HPDE6-E6E7 (cell line): ENCODE measurements around the gene MAGEA1.
"Not testable (repeated sequence)": the region's sequence is repeated elsewhere in the genome, so short reads cannot be mapped to it uniquely, and the experiment has no call there.

ENCODE experiments used
- DNase-seq: peaks from one replicate; pipeline ENCODE4 v3.0.0; 2011; ENCODE audit warnings: missing footprints; ENCODE audit errors: extremely low spot score

MAGEA1 gene

GRCh38 chrX:153179131-153179530 is at the start of gene MAGEA1:
MAGEA1 (plus strand) TSS chrX:153179284; CDS start chrX:153182390, 3,106 bp downstream.
- DNase-seq = no peak

- not testable (repeated sequence) for DNase-seq
These were observed 46.2 kb upstream of the MAGEA1 start for GRCh38 chrX:153132924-153133323.

GRCh38 chrX:153139074-153139473 is 40.0 kb upstream of the MAGEA1 start:
- DNase-seq = not testable (repeated sequence)

- DNase-seq = not testable (repeated sequence)
These were observed 32.8 kb upstream of the MAGEA1 start for GRCh38 chrX:153146288-153146687.

- DNase-seq = no peak
These were observed 25.6 kb upstream of the MAGEA1 start for GRCh38 chrX:153153516-153153915.

- DNase-seq = no peak
These were observed 21.6 kb upstream of the MAGEA1 start for GRCh38 chrX:153157450-153157849.

- DNase-seq = no peak
These were observed 20.8 kb upstream of the MAGEA1 start for GRCh38 chrX:153158319-153158718.

GRCh38 chrX:153161952-153162351 is 17.1 kb upstream of the MAGEA1 start:
- DNase-seq = no peak

GRCh38 chrX:153164733-153165132 is 14.4 kb upstream of the MAGEA1 start:
- no peak for DNase-seq

- not testable (repeated sequence) for DNase-seq
These were observed 10.7 kb upstream of the MAGEA1 start for GRCh38 chrX:153168423-153168822.

- DNase-seq = no peak
These were observed 2.7 kb downstream of the MAGEA1 start for GRCh38 chrX:153181822-153182221.

GRCh38 chrX:153184787-153185186 is 5.7 kb downstream of the MAGEA1 start:
- DNase-seq = no peak

GRCh38 chrX:153190381-153190780 is 11.3 kb downstream of the MAGEA1 start:
- no peak for DNase-seq

GRCh38 chrX:153200462-153200861 is 21.4 kb downstream of the MAGEA1 start:
- no peak for DNase-seq

- no peak for DNase-seq
These were observed 27.5 kb downstream of the MAGEA1 start for GRCh38 chrX:153206425-153207046.

GRCh38 chrX:153209347-153209746 is 30.3 kb downstream of the MAGEA1 start:
- DNase-seq = no peak

GRCh38 chrX:153214934-153215333 is 35.9 kb downstream of the MAGEA1 start:
- DNase-seq = no peak

- no peak for DNase-seq
These were observed 37.8 kb downstream of the MAGEA1 start for GRCh38 chrX:153216926-153217325.

GRCh38 chrX:153225438-153226098 is 46.5 kb downstream of the MAGEA1 start:
- no peak for DNase-seq

- DNase-seq = peak; percentile 74
These were observed 47.5 kb downstream of the MAGEA1 start for GRCh38 chrX:153226344-153227185.
